HK-2 (cell line): ENCODE results near the gene OLFM3.

Source experiments
- DNase-seq: peaks from one replicate; pipeline ENCODE4 v3.0.0-alpha.2; 2018; ENCODE audit not compliant: unreplicated experiment

OLFM3 gene

GRCh38 chr1:101945884-101946283 is 50.8 kb downstream of the OLFM3 start:
- no peak for DNase-seq

- DNase-seq: no peak
Measured at GRCh38 chr1:101943237-101943636, 53.5 kb downstream of the OLFM3 start.

GRCh38 chr1:101942516-101943193 is 54.1 kb downstream of the OLFM3 start:
- DNase-seq: no peak

GRCh38 chr1:101938681-101939080 is 58.0 kb downstream of the OLFM3 start:
- DNase-seq: no peak

- no peak for DNase-seq
Measured at GRCh38 chr1:101929343-101929742, 67.4 kb downstream of the OLFM3 start.

- DNase-seq: no peak
Measured at GRCh38 chr1:101928829-101929228, 67.9 kb downstream of the OLFM3 start.

- no peak for DNase-seq
Measured at GRCh38 chr1:101924700-101925099, 72.0 kb downstream of the OLFM3 start.

GRCh38 chr1:101920577-101920976 is 76.1 kb downstream of the OLFM3 start:
- DNase-seq: no peak

- no peak for DNase-seq
Measured at GRCh38 chr1:101918277-101918676, 78.4 kb downstream of the OLFM3 start.

GRCh38 chr1:101915597-101915996 is 81.1 kb downstream of the OLFM3 start:
- no peak for DNase-seq

- no peak for DNase-seq
Measured at GRCh38 chr1:101914473-101915242, 82.1 kb downstream of the OLFM3 start.

- DNase-seq: no peak
Measured at GRCh38 chr1:101911894-101912293, 84.8 kb downstream of the OLFM3 start.

- DNase-seq: no peak
Measured at GRCh38 chr1:101908980-101909379, 87.7 kb downstream of the OLFM3 start.

- no peak for DNase-seq
Measured at GRCh38 chr1:101907264-101907663, 89.5 kb downstream of the OLFM3 start.

GRCh38 chr1:101905283-101905835 is 91.4 kb downstream of the OLFM3 start:
- DNase-seq: no peak

GRCh38 chr1:101902199-101902598 is 94.5 kb downstream of the OLFM3 start:
- DNase-seq: no peak

- no peak for DNase-seq
Measured at GRCh38 chr1:101898137-101898536, 98.6 kb downstream of the OLFM3 start.

- no peak for DNase-seq
Measured at GRCh38 chr1:101884621-101885020, 112.1 kb downstream of the OLFM3 start.

GRCh38 chr1:101875891-101876290 is 120.8 kb downstream of the OLFM3 start:
- DNase-seq: no peak

GRCh38 chr1:101873672-101874071 is 123.1 kb downstream of the OLFM3 start:
- no peak for DNase-seq

GRCh38 chr1:101859941-101860340 is 136.8 kb downstream of the OLFM3 start:
- no peak for DNase-seq

GRCh38 chr1:101854271-101854670 is 142.5 kb downstream of the OLFM3 start:
- DNase-seq: no peak

- no peak for DNase-seq
Measured at GRCh38 chr1:101852936-101853335, 143.8 kb downstream of the OLFM3 start.
